Activated effector memory CD4-positive, alpha-beta T cell treated with Interleukin-2 at 50 U/mL for 16 hours (primary cell): ENCODE measurements around the gene MAPT.
"Not testable (repeated sequence)": the region's sequence is repeated elsewhere in the genome, so short reads cannot be mapped to it uniquely, and the experiment has no call there.

Experiments used
- DNase-seq: peaks from one replicate; pipeline ENCODE4 v3.0.0-alpha.2; 2020

Gene MAPT

GRCh38 chr17:45931677-45932076 lies 37.3 kb downstream of the MAPT start:
- no peak for DNase-seq

GRCh38 chr17:45934044-45934979 lies 40.0 kb downstream of the MAPT start:
- DNase-seq, result no peak

- DNase-seq, result no peak
Measured at GRCh38 chr17:45935197-45935709, 40.9 kb downstream of the MAPT start.

- DNase-seq, result no peak
Measured at GRCh38 chr17:45935710-45936509, 41.6 kb downstream of the MAPT start.

- DNase-seq, result no peak
Measured at GRCh38 chr17:45936610-45937009, 42.3 kb downstream of the MAPT start.

- not testable (repeated sequence) for DNase-seq
Measured at GRCh38 chr17:45937186-45937585, 42.8 kb downstream of the MAPT start.

GRCh38 chr17:45939395-45939794 lies 45.0 kb downstream of the MAPT start:
- DNase-seq, result no peak

GRCh38 chr17:45940293-45940692 lies 45.9 kb downstream of the MAPT start:
- DNase-seq, result no peak

- no peak for DNase-seq
Measured at GRCh38 chr17:45940826-45941225, 46.5 kb downstream of the MAPT start.

GRCh38 chr17:45941395-45941794 lies 47.0 kb downstream of the MAPT start:
- DNase-seq, result no peak

- no peak for DNase-seq
Measured at GRCh38 chr17:45942284-45942683, 47.9 kb downstream of the MAPT start.

GRCh38 chr17:45946841-45947256 lies 52.5 kb downstream of the MAPT start:
- DNase-seq, result no peak

- no peak for DNase-seq
Measured at GRCh38 chr17:45948498-45948880, 54.1 kb downstream of the MAPT start.

GRCh38 chr17:45948881-45949624 lies 54.7 kb downstream of the MAPT start:
- DNase-seq, result peak; percentile 35

GRCh38 chr17:45949755-45950320 lies 55.5 kb downstream of the MAPT start:
- no peak for DNase-seq

- DNase-seq, result no peak
Measured at GRCh38 chr17:45950888-45951287, 56.5 kb downstream of the MAPT start.

- DNase-seq, result no peak
Measured at GRCh38 chr17:45951403-45951802, 57.0 kb downstream of the MAPT start.

GRCh38 chr17:45951941-45952340 lies 57.6 kb downstream of the MAPT start:
- DNase-seq, result no peak

- DNase-seq, result no peak
Measured at GRCh38 chr17:45952814-45953320, 58.5 kb downstream of the MAPT start.

- no peak for DNase-seq
Measured at GRCh38 chr17:45953561-45953960, 59.2 kb downstream of the MAPT start.

- DNase-seq, result no peak
Measured at GRCh38 chr17:45954914-45955313, 60.6 kb downstream of the MAPT start.

GRCh38 chr17:45955326-45955725 lies 61.0 kb downstream of the MAPT start:
- DNase-seq, result no peak
